ENCODE data around the gene S100A7A. TPM values are rescaled to one million over a fixed set of nuclear protein-coding genes. Genes with fewer than 3 reads are reported as not detected.

Gene S100A7A
- total and polyA plus RNA-seq, 4 donors: not detected

DNA sequence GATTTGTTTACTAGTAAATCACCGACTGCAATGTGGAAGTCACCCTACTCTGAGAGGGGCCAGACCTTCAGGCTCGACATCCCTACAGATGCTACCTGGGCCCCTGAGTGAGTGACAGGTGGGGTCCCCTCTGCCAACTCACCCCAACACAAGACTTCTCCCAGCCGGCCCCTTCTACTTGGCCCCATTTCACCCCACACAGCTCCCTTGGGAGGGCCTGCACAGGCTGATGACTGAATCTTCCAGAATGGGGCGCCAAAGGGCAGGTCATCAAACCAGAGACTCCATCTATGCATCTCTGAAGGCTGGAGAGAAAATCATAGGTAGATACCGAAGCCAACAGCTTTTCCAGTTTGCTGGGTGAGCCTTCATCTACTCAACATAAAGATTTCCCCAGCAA, 16.1 kb upstream of the S100A7A start:
- 66 to 75% methylated on average over 5 of the region's 5 CpGs for WGBS, 2 donors
- TF ChIP-seq, protein P1, sequence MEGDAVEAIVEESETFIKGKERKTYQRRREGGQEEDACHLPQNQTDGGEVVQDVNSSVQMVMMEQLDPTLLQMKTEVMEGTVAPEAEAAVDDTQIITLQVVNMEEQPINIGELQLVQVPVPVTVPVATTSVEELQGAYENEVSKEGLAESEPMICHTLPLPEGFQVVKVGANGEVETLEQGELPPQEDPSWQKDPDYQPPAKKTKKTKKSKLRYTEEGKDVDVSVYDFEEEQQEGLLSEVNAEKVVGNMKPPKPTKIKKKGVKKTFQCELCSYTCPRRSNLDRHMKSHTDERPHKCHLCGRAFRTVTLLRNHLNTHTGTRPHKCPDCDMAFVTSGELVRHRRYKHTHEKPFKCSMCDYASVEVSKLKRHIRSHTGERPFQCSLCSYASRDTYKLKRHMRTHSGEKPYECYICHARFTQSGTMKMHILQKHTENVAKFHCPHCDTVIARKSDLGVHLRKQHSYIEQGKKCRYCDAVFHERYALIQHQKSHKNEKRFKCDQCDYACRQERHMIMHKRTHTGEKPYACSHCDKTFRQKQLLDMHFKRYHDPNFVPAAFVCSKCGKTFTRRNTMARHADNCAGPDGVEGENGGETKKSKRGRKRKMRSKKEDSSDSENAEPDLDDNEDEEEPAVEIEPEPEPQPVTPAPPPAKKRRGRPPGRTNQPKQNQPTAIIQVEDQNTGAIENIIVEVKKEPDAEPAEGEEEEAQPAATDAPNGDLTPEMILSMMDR (IDR thresholded peaks at IDR 0.05; ENCODE audit: control extremely low read depth, extremely low read depth): no peak

DNA sequence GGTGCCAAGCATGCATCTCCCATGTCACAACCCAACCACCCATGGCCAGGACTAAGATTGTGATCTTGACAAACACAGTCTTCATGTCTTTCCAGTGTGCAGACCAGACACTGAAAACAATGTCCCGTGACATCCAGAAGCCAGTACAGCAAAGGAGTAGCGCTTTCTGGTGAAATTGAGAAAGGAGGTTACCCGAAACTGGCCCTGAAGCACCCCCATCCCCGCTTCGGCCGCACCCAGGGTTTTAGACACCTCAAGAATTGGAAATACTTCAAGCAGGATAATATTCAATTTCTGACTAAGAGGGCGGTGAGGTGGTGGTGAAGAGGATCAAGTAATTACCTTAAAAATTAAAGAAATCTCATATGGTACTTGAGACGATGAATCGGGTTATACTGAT, 14.9 kb upstream of the S100A7A start:
- H3K36me3 ChIP-seq (ENCODE audit: control insufficient read depth in 4 of 4, insufficient read depth in 4 of 4, low read length in 4 of 4): no peaks in the 10 kb centered on the region
- H3K4me3 ChIP-seq: no peak overlapping the region
- H3K9ac ChIP-seq (ENCODE audit: insufficient read depth in 1 of 2, low read length in 2 of 2): no peak overlapping the region
- DNase-seq (no peak), ATAC-seq (ENCODE audit: insufficient read depth, low FRiP score) (no peak)
- TF ChIP-seq, protein P1 (IDR thresholded peaks at IDR 0.05; ENCODE audit: control extremely low read depth, extremely low read depth): no peak
- no peak overlapping the region for H3K27ac ChIP-seq (ENCODE audit: low read depth in 1 of 2, low read length in 1 of 2)
- peaks cover 0 to 2% (median 0%) of the 10 kb centered on the region in 3 donors for H3K27me3 ChIP-seq (ENCODE audit: control insufficient read depth in 3 of 3, insufficient read depth in 3 of 3, low read length in 2 of 3)
- WGBS, 2 donors: 91 to 96% methylated on average over 9 of the region's 9 CpGs
- H3K9me3 ChIP-seq (ENCODE audit: control insufficient read depth in 4 of 4, insufficient read depth in 3 of 4, low read length in 3 of 4): no peaks in the 10 kb centered on the region
- H3K4me1 ChIP-seq (ENCODE audit: control insufficient read depth in 5 of 5, insufficient read depth in 5 of 5, low read length in 5 of 5): no peaks in the 10 kb centered on the region

More for the DNA sequence above, 16.1 kb upstream of the S100A7A start:
- Histone ChIP-seq H3K9me3 (ENCODE audit: control insufficient read depth in 4 of 4, insufficient read depth in 3 of 4, low read length in 3 of 4) (no peaks in the 10 kb centered on the region), H3K9ac (ENCODE audit: insufficient read depth in 1 of 2, low read length in 2 of 2) (no peak overlapping the region), H3K4me3 (no peak overlapping the region), H3K27ac (ENCODE audit: low read depth in 1 of 2, low read length in 1 of 2) (no peak overlapping the region), H3K36me3 (ENCODE audit: control insufficient read depth in 4 of 4, insufficient read depth in 4 of 4, low read length in 4 of 4) (no peaks in the 10 kb centered on the region), H3K27me3 (ENCODE audit: control insufficient read depth in 3 of 3, insufficient read depth in 3 of 3, low read length in 2 of 3) (peaks cover 0 to 2% (median 2%) of the 10 kb centered on the region in 3 donors), H3K4me1 (ENCODE audit: control insufficient read depth in 5 of 5, insufficient read depth in 5 of 5, low read length in 5 of 5) (no peaks in the 10 kb centered on the region)
- DNase-seq (no peak), ATAC-seq (ENCODE audit: insufficient read depth, low FRiP score) (no peak)

- no peaks in the 10 kb centered on the region for H3K36me3 ChIP-seq (ENCODE audit: control insufficient read depth in 4 of 4, insufficient read depth in 4 of 4, low read length in 4 of 4)
- H3K27ac ChIP-seq (ENCODE audit: low read depth in 1 of 2, low read length in 1 of 2): no peak overlapping the region
- peaks cover 0 to 2% (median 0%) of the 10 kb centered on the region in 4 donors for H3K9me3 ChIP-seq (ENCODE audit: control insufficient read depth in 4 of 4, insufficient read depth in 3 of 4, low read length in 3 of 4)
- H3K4me1 ChIP-seq (ENCODE audit: control insufficient read depth in 5 of 5, insufficient read depth in 5 of 5, low read length in 5 of 5): no peaks in the 10 kb centered on the region
- H3K27me3 ChIP-seq (ENCODE audit: control insufficient read depth in 3 of 3, insufficient read depth in 3 of 3, low read length in 2 of 3): peaks cover 0 to 2% (median 0%) of the 10 kb centered on the region in 3 donors
- TF ChIP-seq, protein P1 (IDR thresholded peaks at IDR 0.05; ENCODE audit: control extremely low read depth, extremely low read depth): no peak
- no peak for ATAC-seq (ENCODE audit: insufficient read depth, low FRiP score)
- no peak for DNase-seq
- WGBS, 2 donors: 64 to 77% methylated on average over 2 of the region's 2 CpGs
- no peak overlapping the region for H3K4me3 ChIP-seq
- H3K9ac ChIP-seq (ENCODE audit: insufficient read depth in 1 of 2, low read length in 2 of 2): no peak overlapping the region
Observed at GRCh38 chr1:153402226-153402625, 14.1 kb upstream of the S100A7A start.

Data from lung (tissue), 12 donors.